Body of pancreas (tissue), 4 donors: ENCODE measurements around the gene PRAMEF1.

Experiments used
- POLR2A ChIP-seq, 3 donors: fragments of 450-650 bp; IDR thresholded peaks; one replicate each; pipeline ENCODE4 v1.6.1; 2016; ENCODE audit warnings: antibody characterized with exemption in 3 of 3, mild to moderate bottlenecking in 2 of 3
- TF ChIP-seq, protein P1 (sequence below), 7 experiments: fragments of 450-650 bp in 4 of 7; fragments of 200-600 bp in 3 of 7; sonication (generic) in 3 of 7; IDR thresholded peaks; one replicate each; pipeline ENCODE4 v1.5.1; 2016 to 2019; ENCODE audit warnings: antibody characterized with exemption in 7 of 7

DNA sequence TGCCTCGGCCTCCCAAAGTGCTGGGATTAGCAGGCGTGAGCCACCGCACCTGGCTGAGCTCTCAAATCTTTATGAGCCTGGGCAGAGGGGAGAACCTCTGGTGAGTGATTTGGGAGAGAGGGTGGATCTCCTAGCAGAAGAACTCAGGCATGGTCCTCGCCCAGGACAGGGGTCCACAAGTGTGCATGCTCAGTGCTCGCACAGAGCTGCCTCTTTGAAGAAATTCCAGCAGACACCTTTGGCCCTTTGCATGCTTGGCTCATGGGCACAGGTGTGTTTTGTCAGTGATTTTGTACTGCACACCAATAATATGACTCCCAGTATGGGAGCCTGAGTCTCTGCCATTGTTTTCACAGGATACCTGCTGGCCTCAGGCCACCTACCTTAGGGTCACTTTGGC is 29.4 kb upstream of the PRAMEF1 start:
- TF ChIP-seq POLR2A (IDR thresholded peaks at IDR 0.05), result no peak
- TF ChIP-seq, protein P1, sequence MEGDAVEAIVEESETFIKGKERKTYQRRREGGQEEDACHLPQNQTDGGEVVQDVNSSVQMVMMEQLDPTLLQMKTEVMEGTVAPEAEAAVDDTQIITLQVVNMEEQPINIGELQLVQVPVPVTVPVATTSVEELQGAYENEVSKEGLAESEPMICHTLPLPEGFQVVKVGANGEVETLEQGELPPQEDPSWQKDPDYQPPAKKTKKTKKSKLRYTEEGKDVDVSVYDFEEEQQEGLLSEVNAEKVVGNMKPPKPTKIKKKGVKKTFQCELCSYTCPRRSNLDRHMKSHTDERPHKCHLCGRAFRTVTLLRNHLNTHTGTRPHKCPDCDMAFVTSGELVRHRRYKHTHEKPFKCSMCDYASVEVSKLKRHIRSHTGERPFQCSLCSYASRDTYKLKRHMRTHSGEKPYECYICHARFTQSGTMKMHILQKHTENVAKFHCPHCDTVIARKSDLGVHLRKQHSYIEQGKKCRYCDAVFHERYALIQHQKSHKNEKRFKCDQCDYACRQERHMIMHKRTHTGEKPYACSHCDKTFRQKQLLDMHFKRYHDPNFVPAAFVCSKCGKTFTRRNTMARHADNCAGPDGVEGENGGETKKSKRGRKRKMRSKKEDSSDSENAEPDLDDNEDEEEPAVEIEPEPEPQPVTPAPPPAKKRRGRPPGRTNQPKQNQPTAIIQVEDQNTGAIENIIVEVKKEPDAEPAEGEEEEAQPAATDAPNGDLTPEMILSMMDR (IDR thresholded peaks at IDR 0.05), result no peak
